Right kidney (tissue), 9 donors: ENCODE measurements around the gene FOLR1.
"Not testable (repeated sequence)": the region's sequence is repeated elsewhere in the genome, so short reads cannot be mapped to it uniquely, and the experiment has no call there.

Source experiments
- DNase-seq: peaks from one replicate; pipeline ENCODE4 v3.0.0-alpha.2; 2016
- long read RNA-seq, 8 donors: transcript quantifications; one replicate each; lab custom pipeline, GENCODE V29; 2026

FOLR1 gene
- long read RNA-seq, donor 1, transcript FOLR1-201 (5 exons, 1,130 nt): minor isoform, 7 of 56 reads
- long read RNA-seq, donor 1, transcript FOLR1-204 (6 exons, 1,061 nt): major isoform, 14 of 56 reads
- long read RNA-seq, donor 1, transcript FOLR1-202 (4 exons, 996 nt): major isoform, 14 of 56 reads
- long read RNA-seq, donor 1, partial matches to known transcripts: 21 of 56 reads
- long read RNA-seq, donor 1, other reads (novel, unspliced or antisense): 0 of 56 reads
- long read RNA-seq, donor 2, transcript FOLR1-202 (4 exons, 996 nt): minor isoform, 5 of 16 reads
- long read RNA-seq, donor 2, transcript FOLR1-201 (5 exons, 1,130 nt): major isoform, 6 of 16 reads
- long read RNA-seq, donor 2, transcript FOLR1-204 (6 exons, 1,061 nt): minor isoform, 5 of 16 reads
- long read RNA-seq, donor 2, partial matches to known transcripts: 0 of 16 reads
- long read RNA-seq, donor 2, other reads (novel, unspliced or antisense): 0 of 16 reads
- long read RNA-seq, donor 3, transcript FOLR1-202 (4 exons, 996 nt): major isoform, 6 of 24 reads
- long read RNA-seq, donor 3, transcript FOLR1-204 (6 exons, 1,061 nt): major isoform, 6 of 24 reads
- long read RNA-seq, donor 3, partial matches to known transcripts: 9 of 24 reads
- long read RNA-seq, donor 3, other reads (novel, unspliced or antisense): 0 of 24 reads
- long read RNA-seq, donor 4, transcript FOLR1-202 (4 exons, 996 nt): major isoform, 13 of 23 reads
- long read RNA-seq, donor 4, transcript FOLR1-204 (6 exons, 1,061 nt): minor isoform, 6 of 23 reads
- long read RNA-seq, donor 4, partial matches to known transcripts: 0 of 23 reads
- long read RNA-seq, donor 4, other reads (novel, unspliced or antisense): 0 of 23 reads
- long read RNA-seq, donor 5, transcript FOLR1-204 (6 exons, 1,061 nt): minor isoform, 6 of 31 reads
- long read RNA-seq, donor 5, transcript FOLR1-201 (5 exons, 1,130 nt): major isoform, 13 of 31 reads
- long read RNA-seq, donor 5, transcript FOLR1-202 (4 exons, 996 nt): minor isoform, 10 of 31 reads
- long read RNA-seq, donor 5, partial matches to known transcripts: 0 of 31 reads
- long read RNA-seq, donor 5, other reads (novel, unspliced or antisense): 0 of 31 reads
- long read RNA-seq, donor 6, transcript FOLR1-202 (4 exons, 996 nt): major isoform, 16 of 46 reads
- long read RNA-seq, donor 6, transcript FOLR1-204 (6 exons, 1,061 nt): minor isoform, 10 of 46 reads
- long read RNA-seq, donor 6, partial matches to known transcripts: 16 of 46 reads
- long read RNA-seq, donor 6, other reads (novel, unspliced or antisense): 0 of 46 reads
- long read RNA-seq, donor 7, transcript FOLR1-202 (4 exons, 996 nt): minor isoform, 10 of 26 reads
- long read RNA-seq, donor 7, transcript FOLR1-204 (6 exons, 1,061 nt): major isoform, 11 of 26 reads
- long read RNA-seq, donor 7, transcript FOLR1-201 (5 exons, 1,130 nt): minor isoform, 5 of 26 reads
- long read RNA-seq, donor 7, partial matches to known transcripts: 0 of 26 reads
- long read RNA-seq, donor 7, other reads (novel, unspliced or antisense): 0 of 26 reads
- long read RNA-seq, donor 8, transcript FOLR1-204 (6 exons, 1,061 nt): major isoform, 10 of 42 reads
- long read RNA-seq, donor 8, transcript FOLR1-202 (4 exons, 996 nt): minor isoform, 9 of 42 reads
- long read RNA-seq, donor 8, transcript FOLR1-201 (5 exons, 1,130 nt): minor isoform, 8 of 42 reads
- long read RNA-seq, donor 8, partial matches to known transcripts: 15 of 42 reads
- long read RNA-seq, donor 8, other reads (novel, unspliced or antisense): 0 of 42 reads

- no peak for DNase-seq
These were observed at the start of gene FOLR1 for GRCh38 chr11:72191961-72192381. TSS of gene FOLR1 (plus strand) at chr11:72192140. CDS start at chr11:72192174, 34 bp downstream.

DNA sequence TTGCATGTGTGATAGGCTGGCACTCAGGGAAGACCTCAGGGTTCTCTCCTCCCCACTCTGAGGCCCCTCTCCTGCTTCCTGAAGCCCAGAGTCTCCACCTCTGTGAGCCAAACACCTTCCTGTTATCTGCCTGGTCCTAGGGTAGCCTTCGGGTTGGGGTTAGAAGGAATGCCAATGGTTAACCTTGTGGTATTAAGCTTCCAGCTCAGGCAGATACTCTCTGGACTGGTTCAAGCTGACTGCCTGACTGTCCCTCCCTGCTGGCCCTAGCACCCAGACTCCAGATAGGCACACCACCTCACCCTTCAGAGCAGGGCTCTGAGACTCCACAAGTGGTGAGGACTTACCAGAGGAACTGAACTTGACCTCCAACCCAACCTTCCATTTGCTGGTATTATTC, 49.4 kb upstream of the FOLR1 start:
- DNase-seq: not testable (repeated sequence)

DNA sequence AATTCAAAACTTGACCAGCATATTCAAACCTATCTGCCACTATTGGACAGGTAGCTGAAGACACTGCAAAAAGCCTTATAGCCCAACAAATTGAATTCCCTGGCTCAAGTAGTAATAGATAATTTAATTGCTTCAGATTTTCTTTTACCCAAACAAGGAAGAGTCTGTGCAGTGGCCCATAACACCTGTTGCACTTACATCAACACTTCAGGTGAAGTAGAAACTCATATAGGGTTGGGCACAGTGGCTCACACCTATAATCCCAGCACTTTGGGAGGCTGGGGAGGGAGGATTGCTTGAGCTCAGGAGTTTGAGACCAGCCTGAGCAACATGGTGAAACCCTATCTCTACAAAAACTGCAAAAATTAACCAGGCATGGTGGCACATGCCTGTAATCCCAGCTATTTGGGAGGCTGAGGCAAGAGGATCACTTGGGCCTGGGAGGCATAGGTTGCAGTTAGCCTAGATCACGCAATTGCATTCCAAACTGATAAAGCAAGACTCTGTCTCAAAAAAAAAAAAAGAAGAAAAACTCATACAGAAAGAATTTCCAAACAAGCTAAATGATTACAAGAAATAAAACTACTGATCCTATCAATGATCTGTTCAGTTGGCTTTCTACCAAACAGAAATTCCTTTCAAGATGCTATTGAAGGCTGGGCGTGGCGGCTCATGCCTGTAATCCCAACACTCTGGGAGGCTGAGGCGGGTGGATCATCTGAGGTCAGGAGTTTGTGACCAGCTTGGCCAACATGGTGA, 47.0 kb upstream of the FOLR1 start:
- no peak for DNase-seq

DNA sequence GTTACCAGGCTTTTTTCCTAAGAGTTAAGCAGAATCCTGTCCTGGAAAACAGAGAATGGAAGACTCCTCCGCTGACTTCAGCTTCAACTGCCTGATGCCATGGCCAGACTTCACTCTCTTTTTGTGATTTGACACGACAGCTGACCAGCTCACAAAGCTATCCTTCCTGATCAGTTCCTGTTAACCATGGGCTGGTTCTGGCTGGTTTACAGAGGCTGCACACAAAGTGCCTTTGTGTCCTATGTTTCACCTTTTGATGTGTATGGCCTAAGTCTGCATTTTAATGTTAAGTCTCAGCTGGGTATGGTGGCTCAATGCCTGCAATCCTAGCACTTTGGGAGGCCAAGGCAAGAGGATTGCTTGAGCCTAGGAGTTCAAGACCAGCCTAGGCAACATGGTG, 45.3 kb upstream of the FOLR1 start:
- DNase-seq: no peak

DNA sequence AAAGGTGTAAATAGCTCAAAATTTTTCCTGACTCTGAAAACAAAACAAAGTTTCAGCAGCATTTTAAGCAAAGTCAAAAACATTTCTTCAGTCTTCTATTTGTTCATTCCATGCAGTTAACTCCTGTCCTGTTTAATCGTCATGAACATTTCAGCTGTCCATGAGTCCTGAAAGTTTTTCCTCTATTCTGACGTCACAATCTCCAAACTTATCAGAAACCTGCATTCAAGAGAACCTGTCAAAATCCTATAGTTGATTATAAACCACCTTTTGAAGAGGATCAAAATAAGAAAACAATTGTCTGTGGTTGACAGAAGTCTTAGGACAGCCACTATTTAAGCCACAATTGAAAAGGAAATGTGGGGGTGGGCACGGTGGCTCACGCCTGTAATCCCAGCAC, 41.1 kb upstream of the FOLR1 start:
- DNase-seq: no peak

GRCh38 chr11:72153874-72154273, 38.1 kb upstream of the FOLR1 start:
- not testable (repeated sequence) for DNase-seq

GRCh38 chr11:72154816-72155215, 37.1 kb upstream of the FOLR1 start:
- DNase-seq: no peak

DNA sequence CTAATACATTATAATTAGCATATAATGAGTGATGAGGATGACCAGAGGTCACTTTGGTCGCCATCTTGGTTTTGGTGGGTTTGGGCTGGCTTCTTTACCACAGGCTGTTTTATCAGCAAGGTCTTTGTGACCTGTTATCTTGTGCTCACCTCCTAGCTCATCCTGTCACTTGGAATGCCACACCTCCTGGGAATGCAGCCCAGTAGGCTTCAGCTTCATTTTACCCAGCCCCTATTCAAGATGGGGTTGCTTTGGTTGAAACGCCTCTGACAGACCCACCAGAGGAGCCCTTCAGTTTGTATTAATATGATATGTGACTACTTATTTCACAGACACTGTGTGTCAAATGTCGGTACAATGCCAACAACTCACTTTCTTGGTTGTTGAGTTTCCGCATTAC, 36.2 kb upstream of the FOLR1 start:
- DNase-seq: no peak

- DNase-seq: no peak
These were observed 34.8 kb upstream of the FOLR1 start for GRCh38 chr11:72157131-72157530.

DNA sequence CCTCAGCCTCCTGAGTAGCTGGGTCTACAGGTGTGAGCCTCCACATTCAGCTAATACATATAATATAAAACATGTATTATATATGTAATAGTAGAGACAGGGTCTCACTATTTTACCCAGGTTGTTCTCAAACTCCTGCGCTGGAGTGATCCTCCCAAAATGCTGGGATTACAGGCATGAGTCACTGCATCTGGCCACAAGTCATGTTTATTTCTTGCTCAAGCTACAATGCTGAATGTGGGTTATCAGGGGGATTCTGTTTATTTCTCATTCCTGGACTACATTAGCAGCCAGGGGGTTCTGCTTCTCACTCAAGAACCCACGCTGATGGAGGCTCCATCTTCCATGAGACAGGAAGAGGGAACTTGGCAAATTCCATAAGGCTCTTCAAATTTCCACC, 31.6 kb upstream of the FOLR1 start:
- no peak for DNase-seq

DNA sequence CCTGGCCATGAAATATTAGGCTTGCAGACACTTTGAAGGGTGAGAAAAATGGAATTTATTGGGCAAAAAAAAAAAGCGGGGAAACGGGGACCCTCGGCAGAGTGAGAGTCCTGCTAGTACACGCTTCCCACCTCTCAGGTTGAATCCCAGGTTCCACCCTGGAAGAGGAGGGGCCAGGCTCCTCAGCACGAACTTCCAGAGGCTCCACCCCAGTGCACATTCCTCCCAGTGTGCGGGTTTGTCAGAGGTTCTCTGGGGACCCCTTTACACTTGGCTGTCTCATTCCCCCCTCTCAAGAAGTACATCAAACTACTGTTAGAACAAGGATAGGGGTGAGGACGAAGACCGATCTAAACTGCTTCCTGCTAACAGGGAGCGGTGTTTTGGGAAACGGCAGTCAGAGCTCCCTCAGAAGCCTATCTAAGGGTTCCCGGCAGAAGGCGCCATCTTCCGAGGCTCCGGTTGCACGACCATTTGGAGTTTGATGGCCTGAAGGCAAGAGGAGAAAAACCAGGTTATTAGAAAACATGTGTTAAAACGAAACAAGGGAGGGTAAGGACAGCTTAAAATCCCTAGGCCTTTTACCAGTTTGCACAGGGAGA, 28.9 kb upstream of the FOLR1 start:
- DNase-seq: no peak

GRCh38 chr11:72164187-72164586, 27.8 kb upstream of the FOLR1 start:
- not testable (repeated sequence) for DNase-seq

DNA sequence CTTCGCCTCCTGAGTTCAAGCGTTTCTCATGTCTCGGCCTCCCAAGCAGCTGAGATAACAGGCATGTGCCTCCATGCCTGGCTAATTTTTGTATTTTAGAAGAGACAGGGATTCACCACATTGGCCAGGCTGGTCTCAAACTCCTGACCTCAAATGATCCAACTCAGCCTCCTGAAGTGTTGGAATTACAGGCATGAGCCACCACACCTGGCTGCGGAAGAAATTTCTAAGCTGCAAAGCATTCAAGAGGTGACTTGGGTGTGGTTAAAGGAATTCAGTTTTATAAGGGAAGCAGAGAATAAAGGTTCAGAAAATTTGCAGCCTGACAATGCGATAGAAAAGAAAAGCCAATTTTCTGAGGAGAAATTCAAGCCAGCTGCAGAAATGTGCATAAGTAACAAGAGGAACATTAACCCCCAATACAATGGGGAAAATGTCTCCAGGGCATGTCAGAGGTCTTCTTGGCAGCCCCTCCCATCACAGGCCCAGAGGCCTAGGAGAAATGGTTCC, 22.8 kb upstream of the FOLR1 start:
- DNase-seq: not testable (repeated sequence)

- not testable (repeated sequence) for DNase-seq
These were observed 22.2 kb upstream of the FOLR1 start for GRCh38 chr11:72169754-72170153.

- DNase-seq: not testable (repeated sequence)
These were observed 19.9 kb upstream of the FOLR1 start for GRCh38 chr11:72172043-72172442.

DNA sequence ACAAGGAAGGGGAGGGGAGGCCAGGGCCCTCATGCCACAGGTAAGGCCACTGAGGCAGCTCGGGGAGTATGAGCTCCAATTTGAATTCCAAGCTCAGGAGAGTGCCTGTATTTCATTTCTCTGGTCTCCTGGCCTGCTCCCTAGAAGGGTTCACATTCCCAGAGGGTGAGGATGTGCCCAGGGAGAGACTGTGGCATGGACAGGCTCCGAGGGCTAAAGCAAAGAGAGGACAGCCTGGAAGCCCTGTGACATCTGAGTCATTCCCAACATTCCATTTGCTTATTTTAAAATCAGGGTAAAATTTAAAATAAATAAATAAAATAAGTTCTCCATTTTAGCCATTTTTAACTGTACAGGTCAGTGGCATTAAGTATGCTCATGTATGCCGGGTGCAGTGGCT, 18.6 kb upstream of the FOLR1 start:
- DNase-seq: no peak

- DNase-seq: no peak
These were observed 17.5 kb upstream of the FOLR1 start for GRCh38 chr11:72174302-72175070.

DNA sequence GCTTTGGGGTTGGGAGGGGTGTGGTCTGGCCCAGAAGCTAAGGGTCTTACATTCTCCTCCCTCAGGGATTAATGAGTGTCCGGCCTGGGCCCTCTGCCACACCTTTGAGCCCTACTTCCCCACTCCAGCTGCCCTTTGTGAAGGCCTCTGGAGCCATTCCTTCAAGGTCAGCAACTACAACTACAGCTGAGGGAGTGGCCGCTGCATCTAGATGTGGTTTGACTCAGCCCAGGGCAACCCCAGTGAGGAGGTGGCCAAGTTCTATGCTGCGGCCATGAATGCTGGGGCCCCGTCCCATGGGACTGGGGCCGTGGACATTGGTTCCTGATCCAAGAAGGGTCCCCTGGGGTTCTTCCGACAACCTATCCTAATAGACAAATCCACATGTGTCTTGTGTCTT, 14.3 kb upstream of the FOLR1 start:
- no peak for DNase-seq
